Ovary (tissue), 3 donors: ENCODE data around the gene C1orf21.

ENCODE experiments used
- POLR2A ChIP-seq: fragments of 450-650 bp; IDR thresholded peaks from one replicate; pipeline ENCODE4 v1.6.1; 2017; ENCODE audit warnings: antibody characterized with exemption, mild to moderate bottlenecking, moderate library complexity
- TF ChIP-seq, protein P1 (sequence below), 3 donors: fragments of 450-650 bp in 2 of 3; fragments of 200-600 bp in 1 of 3; IDR thresholded peaks; one replicate each; pipeline versions ENCODE4 v1.5.1 to v1.8.0; 2016 to 2022; ENCODE audit warnings: antibody characterized with exemption in 3 of 3, mild to moderate bottlenecking in 1 of 3
- donor health status: DM: no; HTN: no; CAD: no.

DNA sequence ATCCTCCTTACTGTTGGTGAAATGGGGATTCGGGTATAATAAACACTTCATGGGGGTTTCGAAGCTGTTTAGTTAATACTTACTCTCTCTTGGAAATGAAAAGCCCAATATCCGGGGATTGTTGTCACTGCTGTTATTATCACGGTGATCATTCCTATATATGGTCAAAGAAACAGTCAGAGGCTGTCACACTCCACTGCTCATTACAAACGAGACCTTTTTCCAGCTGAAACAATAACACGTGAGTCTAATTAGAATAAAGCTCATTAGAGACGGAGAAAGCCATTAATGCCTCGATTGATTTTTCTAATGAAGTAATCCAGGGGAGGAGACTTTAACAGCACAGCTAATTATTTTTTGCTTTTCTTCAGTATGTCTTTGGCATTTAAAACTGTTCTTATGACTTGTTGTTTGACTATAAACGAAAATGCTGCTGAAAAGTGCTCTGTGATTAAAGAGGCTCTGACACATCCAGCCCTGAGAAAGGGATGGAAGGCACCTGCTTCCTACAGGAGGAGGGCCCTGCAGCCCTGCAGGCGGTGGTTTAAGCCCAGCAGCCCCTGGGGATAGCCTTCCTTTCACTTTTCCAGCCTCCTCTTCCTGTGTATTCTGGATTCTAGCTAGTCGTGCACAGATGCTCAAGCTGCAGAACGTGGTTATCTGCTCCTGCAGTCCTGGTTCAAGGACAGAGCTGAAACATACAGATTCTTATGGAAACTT is 224.2 kb downstream of the C1orf21 start:
- no peak for TF ChIP-seq POLR2A
- TF ChIP-seq, protein P1, sequence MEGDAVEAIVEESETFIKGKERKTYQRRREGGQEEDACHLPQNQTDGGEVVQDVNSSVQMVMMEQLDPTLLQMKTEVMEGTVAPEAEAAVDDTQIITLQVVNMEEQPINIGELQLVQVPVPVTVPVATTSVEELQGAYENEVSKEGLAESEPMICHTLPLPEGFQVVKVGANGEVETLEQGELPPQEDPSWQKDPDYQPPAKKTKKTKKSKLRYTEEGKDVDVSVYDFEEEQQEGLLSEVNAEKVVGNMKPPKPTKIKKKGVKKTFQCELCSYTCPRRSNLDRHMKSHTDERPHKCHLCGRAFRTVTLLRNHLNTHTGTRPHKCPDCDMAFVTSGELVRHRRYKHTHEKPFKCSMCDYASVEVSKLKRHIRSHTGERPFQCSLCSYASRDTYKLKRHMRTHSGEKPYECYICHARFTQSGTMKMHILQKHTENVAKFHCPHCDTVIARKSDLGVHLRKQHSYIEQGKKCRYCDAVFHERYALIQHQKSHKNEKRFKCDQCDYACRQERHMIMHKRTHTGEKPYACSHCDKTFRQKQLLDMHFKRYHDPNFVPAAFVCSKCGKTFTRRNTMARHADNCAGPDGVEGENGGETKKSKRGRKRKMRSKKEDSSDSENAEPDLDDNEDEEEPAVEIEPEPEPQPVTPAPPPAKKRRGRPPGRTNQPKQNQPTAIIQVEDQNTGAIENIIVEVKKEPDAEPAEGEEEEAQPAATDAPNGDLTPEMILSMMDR (IDR thresholded peaks at IDR 0.05) = no peak
